Endothelial cell of umbilical vein (primary cell): ENCODE data around the gene VWCE.

Source experiments
- EZH2 ChIP-seq: IDR thresholded peaks from 2 replicates; pipeline ENCODE4 v1.6.1; 2012; ENCODE audit warnings: borderline replicate concordance, low read depth, mild to moderate bottlenecking, moderate library complexity, low read length, inconsistent platforms; ENCODE audit not compliant: severe bottlenecking
- FOS ChIP-seq: IDR thresholded peaks from 2 replicates; pipeline ENCODE4 v1.6.1; 2011; ENCODE audit warnings: mild to moderate bottlenecking, low read length, moderate library complexity, borderline replicate concordance; ENCODE audit not compliant: insufficient read depth
- POLR2A ChIP-seq: IDR thresholded peaks from 2 replicates; pipeline ENCODE4 v1.6.1; 2012; ENCODE audit warnings: low read depth, mild to moderate bottlenecking, control low read depth, low read length
- POLR2AphosphoS5 ChIP-seq: IDR thresholded peaks from 2 replicates; pipeline ENCODE4 v1.6.1; 2012; ENCODE audit warnings: low read depth, mild to moderate bottlenecking, control low read depth, low read length, moderate library complexity; ENCODE audit not compliant: insufficient read depth
- TF ChIP-seq, protein P1 (sequence below), 2 donors: IDR thresholded peaks; 1 replicate in 1 of 2; 2 replicates in 1 of 2; pipeline ENCODE4 v1.5.1; 2011; ENCODE audit warnings: low read length in 2 of 2, mild to moderate bottlenecking in 2 of 2, moderate library complexity in 2 of 2, control low read depth in 1 of 2, inconsistent platforms in 1 of 2, low read depth in 1 of 2; ENCODE audit not compliant: insufficient read depth in 1 of 2; ENCODE audit errors: extremely low read depth in 1 of 2

DNA sequence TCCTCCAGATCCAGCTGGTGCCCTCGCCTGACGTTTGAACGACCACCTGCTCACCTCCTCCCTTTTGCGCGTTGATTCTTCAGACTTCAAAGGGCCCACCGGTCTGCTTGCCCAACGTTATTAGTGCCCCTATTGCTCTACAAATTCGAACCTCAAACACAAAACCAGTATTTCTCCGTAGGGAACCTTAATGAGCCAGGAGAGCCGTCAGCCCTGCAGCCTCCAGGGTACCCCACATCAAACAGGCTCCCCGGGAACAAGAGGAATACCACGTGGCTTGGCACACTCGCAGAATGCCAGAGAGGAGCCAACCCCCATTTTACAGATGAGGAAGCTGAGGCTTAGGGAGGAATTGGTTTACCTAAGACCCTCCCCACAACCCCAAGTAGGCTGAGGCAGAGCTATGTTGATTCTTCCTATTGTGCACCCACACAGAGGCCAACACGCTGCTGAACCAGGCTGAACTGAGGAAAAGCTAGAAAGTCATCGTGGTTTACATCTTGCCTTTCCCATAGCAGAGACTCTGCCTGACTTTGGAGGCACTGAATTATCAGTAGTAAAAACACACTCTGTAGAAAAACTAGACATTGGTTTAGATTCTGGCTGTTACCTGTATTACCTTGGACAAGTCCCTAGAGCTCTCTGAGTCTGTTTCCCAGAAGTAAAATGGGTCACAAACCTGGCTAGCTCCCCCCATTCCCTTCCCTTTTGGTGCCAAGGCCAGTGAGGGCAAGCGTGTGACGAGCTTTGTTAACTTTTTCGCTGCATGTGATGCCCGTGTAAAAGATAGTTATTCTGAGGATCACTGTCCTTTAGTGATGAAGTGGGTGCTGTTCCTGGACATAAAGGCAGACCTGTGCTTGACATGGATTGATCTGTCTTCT, 38.7 kb upstream of the VWCE start:
- TF ChIP-seq, protein P1, sequence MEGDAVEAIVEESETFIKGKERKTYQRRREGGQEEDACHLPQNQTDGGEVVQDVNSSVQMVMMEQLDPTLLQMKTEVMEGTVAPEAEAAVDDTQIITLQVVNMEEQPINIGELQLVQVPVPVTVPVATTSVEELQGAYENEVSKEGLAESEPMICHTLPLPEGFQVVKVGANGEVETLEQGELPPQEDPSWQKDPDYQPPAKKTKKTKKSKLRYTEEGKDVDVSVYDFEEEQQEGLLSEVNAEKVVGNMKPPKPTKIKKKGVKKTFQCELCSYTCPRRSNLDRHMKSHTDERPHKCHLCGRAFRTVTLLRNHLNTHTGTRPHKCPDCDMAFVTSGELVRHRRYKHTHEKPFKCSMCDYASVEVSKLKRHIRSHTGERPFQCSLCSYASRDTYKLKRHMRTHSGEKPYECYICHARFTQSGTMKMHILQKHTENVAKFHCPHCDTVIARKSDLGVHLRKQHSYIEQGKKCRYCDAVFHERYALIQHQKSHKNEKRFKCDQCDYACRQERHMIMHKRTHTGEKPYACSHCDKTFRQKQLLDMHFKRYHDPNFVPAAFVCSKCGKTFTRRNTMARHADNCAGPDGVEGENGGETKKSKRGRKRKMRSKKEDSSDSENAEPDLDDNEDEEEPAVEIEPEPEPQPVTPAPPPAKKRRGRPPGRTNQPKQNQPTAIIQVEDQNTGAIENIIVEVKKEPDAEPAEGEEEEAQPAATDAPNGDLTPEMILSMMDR (IDR thresholded peaks at IDR 0.05; ENCODE audit: extremely low read depth in 1 of 2, insufficient read depth in 1 of 2, low read depth in 1 of 2, low read length in 2 of 2): no peak
- no peak for TF ChIP-seq POLR2A
- no peak for TF ChIP-seq EZH2
- no peak for TF ChIP-seq FOS
- no peak for TF ChIP-seq POLR2AphosphoS5
